MM.1S (cell line): ENCODE data around the gene RPUSD1.
"Not testable (repeated sequence)": the region's sequence is repeated elsewhere in the genome, so short reads cannot be mapped to it uniquely, and the experiment has no call there.

ENCODE experiments used
- DNase-seq: peaks from one replicate; pipeline ENCODE4 v3.0.0-alpha.2; 2015
- H2AFZ ChIP-seq: fragments of 300-600 bp; sonication (generic); 2 replicates; pipeline ENCODE4 v1.6.0; 2016; ENCODE audit warnings: antibody characterized with exemption, low read length
- H3F3A ChIP-seq: fragments of 300-600 bp; sonication (generic); 2 replicates; pipeline ENCODE4 v1.6.1; 2016; ENCODE audit warnings: mild to moderate bottlenecking, antibody characterized with exemption, low read length, moderate library complexity, mixed read lengths; ENCODE audit not compliant: insufficient read depth
- H3K27ac ChIP-seq: fragments of 300-600 bp; sonication (generic); 2 replicates; pipeline ENCODE4 v1.5.1; 2016; ENCODE audit warnings: mild to moderate bottlenecking, low read length
- H3K27me3 ChIP-seq: fragments of 300-600 bp; sonication (generic); replicated peaks from 2 replicates; pipeline ENCODE4 v1.6.0; 2016; ENCODE audit warnings: low read length; ENCODE audit not compliant: insufficient read depth
- H3K36me3 ChIP-seq: fragments of 300-600 bp; sonication (generic); replicated peaks from 2 replicates; pipeline ENCODE4 v1.6.1; 2016; ENCODE audit warnings: mild to moderate bottlenecking, low read length, mixed read lengths; ENCODE audit not compliant: insufficient read depth
- H3K4me1 ChIP-seq: fragments of 300-600 bp; sonication (generic); 2 replicates; pipeline ENCODE4 v1.6.1; 2016; ENCODE audit warnings: low read length, mixed read lengths
- H3K4me2 ChIP-seq: fragments of 300-600 bp; sonication (generic); 2 replicates; pipeline ENCODE4 v1.6.0; 2016; ENCODE audit warnings: low read depth, low read length
- H3K4me3 ChIP-seq: fragments of 300-600 bp; sonication (generic); 2 replicates; pipeline ENCODE4 v1.5.1; 2016; ENCODE audit warnings: low read length, mixed read lengths
- H3K79me2 ChIP-seq: fragments of 300-600 bp; sonication (generic); 2 replicates; pipeline ENCODE4 v1.6.1; 2016; ENCODE audit warnings: mixed run types, low read length, mixed read lengths
- H3K9ac ChIP-seq: fragments of 300-600 bp; sonication (generic); 2 replicates; pipeline ENCODE4 v1.6.1; 2016; ENCODE audit warnings: low read length, mixed read lengths
- H3K9me2 ChIP-seq: fragments of 300-600 bp; sonication (generic); replicated peaks from 2 replicates; pipeline ENCODE4 v1.6.1; 2016; ENCODE audit warnings: mild to moderate bottlenecking, low read length, mixed read lengths; ENCODE audit not compliant: insufficient read depth
- H3K9me3 ChIP-seq: fragments of 300-600 bp; sonication (generic); replicated peaks from 2 replicates; pipeline ENCODE4 v1.6.1; 2016; ENCODE audit warnings: mild to moderate bottlenecking, low read length, mixed read lengths; ENCODE audit not compliant: insufficient read depth
- H4K20me1 ChIP-seq: fragments of 300-600 bp; sonication (generic); 2 replicates; pipeline ENCODE4 v1.6.1; 2016; ENCODE audit warnings: mild to moderate bottlenecking, low read length, moderate library complexity, mixed read lengths; ENCODE audit not compliant: insufficient read depth
- EZH2 ChIP-seq: fragments of 300-600 bp; sonication (generic); optimal IDR thresholded peaks from 2 replicates; pipeline ENCODE3; 2017; ENCODE audit warnings: low read depth, mild to moderate bottlenecking, antibody characterized with exemption, low read length, mixed read lengths
- EZH2phosphoT487 ChIP-seq: fragments of 300-600 bp; sonication (generic); IDR thresholded peaks from 2 replicates; pipeline ENCODE4 v1.6.1; 2018; ENCODE audit warnings: antibody characterized with exemption, low read length
- TF ChIP-seq, protein P1 (sequence below): fragments of 300-600 bp; sonication (generic); IDR thresholded peaks from 2 replicates; pipeline ENCODE4 v1.5.1; 2016; ENCODE audit warnings: antibody characterized with exemption, low read length, mixed read lengths

RPUSD1 gene

GRCh38 chr16:756428-756827, 31.8 kb downstream of the RPUSD1 start:
- Histone ChIP-seq H3K9me3 (no peaks in the 10 kb centered on the region), H3F3A (no peaks in the 10 kb centered on the region), H2AFZ (no peak overlapping the region), H3K27me3 (peaks cover 91% of the 10 kb centered on the region), H3K9ac (no peak overlapping the region), H3K36me3 (no peaks in the 10 kb centered on the region), H3K27ac (no peak overlapping the region), H3K4me1 (no peaks in the 10 kb centered on the region), H3K9me2 (no peaks in the 10 kb centered on the region), H3K79me2 (no peaks in the 10 kb centered on the region), H4K20me1 (no peaks in the 10 kb centered on the region), H3K4me2 (no peak overlapping the region), H3K4me3 (no peak overlapping the region)
- DNase-seq: no peak
- TF ChIP-seq EZH2 (no peak), EZH2phosphoT487 (no peak)
- TF ChIP-seq, protein P1, sequence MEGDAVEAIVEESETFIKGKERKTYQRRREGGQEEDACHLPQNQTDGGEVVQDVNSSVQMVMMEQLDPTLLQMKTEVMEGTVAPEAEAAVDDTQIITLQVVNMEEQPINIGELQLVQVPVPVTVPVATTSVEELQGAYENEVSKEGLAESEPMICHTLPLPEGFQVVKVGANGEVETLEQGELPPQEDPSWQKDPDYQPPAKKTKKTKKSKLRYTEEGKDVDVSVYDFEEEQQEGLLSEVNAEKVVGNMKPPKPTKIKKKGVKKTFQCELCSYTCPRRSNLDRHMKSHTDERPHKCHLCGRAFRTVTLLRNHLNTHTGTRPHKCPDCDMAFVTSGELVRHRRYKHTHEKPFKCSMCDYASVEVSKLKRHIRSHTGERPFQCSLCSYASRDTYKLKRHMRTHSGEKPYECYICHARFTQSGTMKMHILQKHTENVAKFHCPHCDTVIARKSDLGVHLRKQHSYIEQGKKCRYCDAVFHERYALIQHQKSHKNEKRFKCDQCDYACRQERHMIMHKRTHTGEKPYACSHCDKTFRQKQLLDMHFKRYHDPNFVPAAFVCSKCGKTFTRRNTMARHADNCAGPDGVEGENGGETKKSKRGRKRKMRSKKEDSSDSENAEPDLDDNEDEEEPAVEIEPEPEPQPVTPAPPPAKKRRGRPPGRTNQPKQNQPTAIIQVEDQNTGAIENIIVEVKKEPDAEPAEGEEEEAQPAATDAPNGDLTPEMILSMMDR: no peak

DNA sequence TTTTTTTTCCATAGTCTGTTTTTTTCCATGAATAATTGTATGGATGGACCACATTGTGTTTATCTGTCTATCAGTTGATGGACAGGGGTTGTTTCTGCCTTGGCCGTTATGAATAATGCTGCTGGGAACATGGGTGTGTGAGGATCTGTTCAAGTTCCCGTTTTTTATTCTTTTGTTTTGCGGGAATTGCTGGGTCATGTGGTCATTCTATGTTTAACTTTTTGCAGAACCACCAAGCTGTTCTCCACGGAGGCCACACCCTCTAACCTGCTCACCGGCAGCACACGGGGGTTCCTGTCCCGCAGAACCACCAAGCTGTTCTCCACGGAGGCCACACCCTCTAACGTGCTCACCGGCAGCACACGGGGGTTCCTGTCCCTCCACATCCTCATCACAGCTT, 33.5 kb downstream of the RPUSD1 start:
- Histone ChIP-seq H3K4me1 (no peaks in the 10 kb centered on the region), H3K9ac (no peak overlapping the region), H3K4me2 (no peak overlapping the region), H3K36me3 (no peaks in the 10 kb centered on the region), H2AFZ (no peak overlapping the region), H3K9me3 (no peaks in the 10 kb centered on the region), H3K79me2 (no peaks in the 10 kb centered on the region), H3K27ac (no peak overlapping the region), H4K20me1 (no peaks in the 10 kb centered on the region), H3K9me2 (no peaks in the 10 kb centered on the region), H3K27me3 (peaks cover 92% of the 10 kb centered on the region), H3F3A (no peaks in the 10 kb centered on the region), H3K4me3 (no peak overlapping the region)
- DNase-seq: no peak
- no peak for TF ChIP-seq EZH2phosphoT487
- TF ChIP-seq, protein P1: no peak
- TF ChIP-seq EZH2: no peak

DNA sequence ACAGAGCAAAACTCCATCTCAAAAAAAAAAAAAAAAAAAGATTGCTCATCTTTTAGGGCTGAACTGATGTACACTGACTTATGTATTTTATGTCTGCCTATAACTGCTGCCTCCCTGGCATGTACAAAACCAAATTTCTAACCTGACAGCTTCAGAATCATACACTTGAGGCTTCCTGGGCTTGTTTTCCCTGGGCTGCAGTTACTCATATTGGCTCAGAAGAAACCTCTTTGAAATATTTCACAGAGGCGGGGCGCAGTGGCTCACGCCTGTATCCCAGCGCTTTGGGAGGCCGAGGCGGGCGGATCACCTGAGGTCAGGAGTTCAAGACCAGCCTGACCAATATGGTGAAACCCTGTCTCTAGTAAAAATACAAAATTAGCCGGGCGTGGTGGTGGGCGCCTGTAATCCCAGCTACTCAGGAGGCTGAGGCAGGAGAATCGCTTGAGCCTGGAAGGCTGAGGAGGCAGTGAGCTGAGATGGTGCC, 34.0 kb downstream of the RPUSD1 start:
- H3K27ac ChIP-seq, H3K79me2 ChIP-seq, H3K4me1 ChIP-seq, H4K20me1 ChIP-seq, H3K9me2 ChIP-seq, H3K4me3 ChIP-seq, H3K9me3 ChIP-seq, H3K36me3 ChIP-seq, H3K9ac ChIP-seq, DNase-seq, H2AFZ ChIP-seq, H3F3A ChIP-seq, H3K4me2 ChIP-seq: not testable (repeated sequence)
- H3K27me3 ChIP-seq: peaks cover 90% of the 10 kb centered on the region

DNA sequence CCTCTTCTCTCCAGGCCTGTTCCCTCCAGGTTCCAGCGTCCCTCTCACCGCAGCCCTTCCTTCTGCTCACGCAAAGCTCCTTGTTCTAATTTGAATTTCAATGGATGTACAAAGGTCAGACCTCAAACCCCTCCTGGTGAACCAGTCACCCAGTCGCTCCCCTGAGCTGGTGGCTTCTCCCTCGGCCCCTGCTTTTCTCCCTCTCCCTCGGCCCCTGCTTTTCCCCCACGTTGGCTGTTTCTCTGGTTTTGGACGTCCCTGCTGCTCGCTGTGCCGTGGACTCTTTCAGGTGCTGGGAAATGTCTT, 36.2 kb downstream of the RPUSD1 start:
- no peaks in the 10 kb centered on the region for H3K36me3 ChIP-seq
- H3K4me1 ChIP-seq: no peaks in the 10 kb centered on the region
- H3K9me2 ChIP-seq: no peaks in the 10 kb centered on the region
- no peak overlapping the region for H3K9ac ChIP-seq
- no peak overlapping the region for H3K4me3 ChIP-seq
- H3K79me2 ChIP-seq: no peaks in the 10 kb centered on the region
- H3K27me3 ChIP-seq: peaks cover 96% of the 10 kb centered on the region
- TF ChIP-seq EZH2 (no peak), EZH2phosphoT487 (no peak)
- TF ChIP-seq, protein P1: no peak
- H3K27ac ChIP-seq: no peak overlapping the region
- H2AFZ ChIP-seq: no peak overlapping the region
- no peak overlapping the region for H3K4me2 ChIP-seq
- no peaks in the 10 kb centered on the region for H3K9me3 ChIP-seq
- no peaks in the 10 kb centered on the region for H3F3A ChIP-seq
- H4K20me1 ChIP-seq: no peaks in the 10 kb centered on the region
- no peak for DNase-seq
